Kidney (tissue), 14 donors: ENCODE measurements around the gene PROCR. TPM values are rescaled to one million over a fixed set of nuclear protein-coding genes. Genes with fewer than 3 reads are reported as not detected.
"Not testable (repeated sequence)": the region's sequence is repeated elsewhere in the genome, so short reads cannot be mapped to it uniquely, and the experiment has no call there.

Experiments
- DNase-seq, 5 donors: peaks; one replicate each; pipeline ENCODE4 v3.0.0-alpha.2; 2013 to 2020
- FAIRE-seq: peaks from 2 replicates; lab custom pipeline; 2012; peaks lifted over from hg19 to GRCh38; lab: Jason Lieb, UNC
- H3K27ac ChIP-seq, 2 donors: one replicate each; pipeline ENCODE4 v1.7.0; 2013; ENCODE audit warnings: low read depth in 2 of 2, low read length in 2 of 2, inconsistent platforms in 1 of 2
- H3K27me3 ChIP-seq: one replicate; pipeline ENCODE4 v1.7.1; 2013; ENCODE audit warnings: low read length, inconsistent platforms; ENCODE audit not compliant: control insufficient read depth, insufficient read depth
- H3K36me3 ChIP-seq, 3 donors: one replicate each; pipeline versions ENCODE4 v1.7.0 to v1.7.1; 2013; ENCODE audit warnings: low read length in 3 of 3, control low read depth in 1 of 3, inconsistent platforms in 1 of 3; ENCODE audit not compliant: insufficient read depth in 3 of 3, control insufficient read depth in 2 of 3
- H3K4me1 ChIP-seq, 3 donors: one replicate each; pipeline versions ENCODE4 v1.7.0 to v1.7.1; 2013; ENCODE audit warnings: low read length in 3 of 3, inconsistent platforms in 1 of 3, low read depth in 1 of 3; ENCODE audit not compliant: control insufficient read depth in 2 of 3, insufficient read depth in 2 of 3
- H3K4me3 ChIP-seq, 3 donors: one replicate each; pipeline versions ENCODE4 v1.7.0 to v1.8.1; 2013; ENCODE audit warnings: low read length in 3 of 3, control low read depth in 1 of 3, inconsistent platforms in 1 of 3
- H3K9ac ChIP-seq, 3 donors: one replicate each; pipeline versions ENCODE4 v1.7.0 to v1.7.1; 2013; ENCODE audit warnings: low read length in 3 of 3, control low read depth in 1 of 3, inconsistent platforms in 1 of 3
- H3K9me3 ChIP-seq, 3 donors: one replicate each; pipeline versions ENCODE4 v1.7.0 to v1.7.1; 2013; ENCODE audit warnings: low read length in 3 of 3, control low read depth in 1 of 3, inconsistent platforms in 1 of 3; ENCODE audit not compliant: control insufficient read depth in 2 of 3, insufficient read depth in 1 of 3
- intact Hi-C: fragments of 100-400 bp; cut with DNase I; formaldehyde crosslinking; loops from one replicate; pipeline ENCODE4 v1.11.1; 2022
- polyA plus RNA-seq: library from polyadenylated mRNA; stranded (reverse); fragments of 350-450 nt; fragmentation: Illumina TruSeq; extraction: RNeasy Lipid Tissue Mini Kit (QIAGEN cat#74804); gene quantifications from one replicate; pipeline ENCODE4 v1.2.3, GENCODE V29; 2014; ENCODE audit warnings: low read depth, low replicate concordance; ENCODE audit not compliant: insufficient read depth
- total RNA-seq: library from RNA; stranded (reverse); fragmentation: NEBNext Ultra II Directional; extraction: Animal tissue kit (Norgen Biotek cat#: 25700); gene quantifications from one replicate; pipeline ENCODE4 v1.2.1, GENCODE V29; 2021
- TF ChIP-seq, protein P1 (sequence below): IDR thresholded peaks from 3 replicates; pipeline ENCODE4 v1.5.1; 2012; ENCODE audit warnings: mild to moderate bottlenecking, moderate library complexity, borderline replicate concordance; ENCODE audit not compliant: insufficient read depth; ENCODE audit errors: extremely low read depth
- donor health status: control.
- donor health status: control.
- donor health status: control.
- donor health status: control.
- donor health status: control.
- donor health status: DM: yes; HTN: yes; CAD: no.
- donor health status: Normal renal cell carcinoma (clear cell type).

The PROCR gene
- total and polyA plus RNA-seq, 2 donors from 2014 or later = 20.7 to 24.5 TPM

DNA sequence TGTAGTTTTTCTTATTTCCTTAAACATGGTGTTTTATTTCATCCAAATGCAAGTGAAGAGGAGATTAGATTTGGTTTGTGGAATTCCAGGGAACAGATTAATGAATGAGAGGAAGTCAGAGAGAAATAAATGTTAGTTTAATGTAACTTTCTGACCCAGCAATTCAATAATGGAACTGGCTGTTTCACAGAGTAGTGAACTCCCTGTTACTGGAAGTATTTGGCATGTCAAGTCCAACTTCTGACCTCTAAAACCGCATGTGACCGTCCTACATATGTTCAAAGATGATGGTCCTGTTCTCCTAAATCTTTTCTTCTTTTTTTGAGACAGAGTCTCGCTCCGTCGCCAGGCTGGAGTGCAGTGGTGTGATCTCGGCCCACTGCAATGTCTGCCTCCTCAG is 18.7 kb downstream of the PROCR start:
- Histone ChIP-seq H3K9me3 (no peaks in the 10 kb centered on the region), H3K4me3 (no peak overlapping the region), H3K36me3 (no peaks in the 10 kb centered on the region), H3K9ac (no peak overlapping the region), H3K4me1 (no peaks in the 10 kb centered on the region), H3K27me3 (no peaks in the 10 kb centered on the region), H3K27ac (no peak overlapping the region)
- intact Hi-C loops = no loop called here
- DNase-seq (no peak), FAIRE-seq (no peak)
- TF ChIP-seq, protein P1, sequence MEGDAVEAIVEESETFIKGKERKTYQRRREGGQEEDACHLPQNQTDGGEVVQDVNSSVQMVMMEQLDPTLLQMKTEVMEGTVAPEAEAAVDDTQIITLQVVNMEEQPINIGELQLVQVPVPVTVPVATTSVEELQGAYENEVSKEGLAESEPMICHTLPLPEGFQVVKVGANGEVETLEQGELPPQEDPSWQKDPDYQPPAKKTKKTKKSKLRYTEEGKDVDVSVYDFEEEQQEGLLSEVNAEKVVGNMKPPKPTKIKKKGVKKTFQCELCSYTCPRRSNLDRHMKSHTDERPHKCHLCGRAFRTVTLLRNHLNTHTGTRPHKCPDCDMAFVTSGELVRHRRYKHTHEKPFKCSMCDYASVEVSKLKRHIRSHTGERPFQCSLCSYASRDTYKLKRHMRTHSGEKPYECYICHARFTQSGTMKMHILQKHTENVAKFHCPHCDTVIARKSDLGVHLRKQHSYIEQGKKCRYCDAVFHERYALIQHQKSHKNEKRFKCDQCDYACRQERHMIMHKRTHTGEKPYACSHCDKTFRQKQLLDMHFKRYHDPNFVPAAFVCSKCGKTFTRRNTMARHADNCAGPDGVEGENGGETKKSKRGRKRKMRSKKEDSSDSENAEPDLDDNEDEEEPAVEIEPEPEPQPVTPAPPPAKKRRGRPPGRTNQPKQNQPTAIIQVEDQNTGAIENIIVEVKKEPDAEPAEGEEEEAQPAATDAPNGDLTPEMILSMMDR = no peak

DNA sequence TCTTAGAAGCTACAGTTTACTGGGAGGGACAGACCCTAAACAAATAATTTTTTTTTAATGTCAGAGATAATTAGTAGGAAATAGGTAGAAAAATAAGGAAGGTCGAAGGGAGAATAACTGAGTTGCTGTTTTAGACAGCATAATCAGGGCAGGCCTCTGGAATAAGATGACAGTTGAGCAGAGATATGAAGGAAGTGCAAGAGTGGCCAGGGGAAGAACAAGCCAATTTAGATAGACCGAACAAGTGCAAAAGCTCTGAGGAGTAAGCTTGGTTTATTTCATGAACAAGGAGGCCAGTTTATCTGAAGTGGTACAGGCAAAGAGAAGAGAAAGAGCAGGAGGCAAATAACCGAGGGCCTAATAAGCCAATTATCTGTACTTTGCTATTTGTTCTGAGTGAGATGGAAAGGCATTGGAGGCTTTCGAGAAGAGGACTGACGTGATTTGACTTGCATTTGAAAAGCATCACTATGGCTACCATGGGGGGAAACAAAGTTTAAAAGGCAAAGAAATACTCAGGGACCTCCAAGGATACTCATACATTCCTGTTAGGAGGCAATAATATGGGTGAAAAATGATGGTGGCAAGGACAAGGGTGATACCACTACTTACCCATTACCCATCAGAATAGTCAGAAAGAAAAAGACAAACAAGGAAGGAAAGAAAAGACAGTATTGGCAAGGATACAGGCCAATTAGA is 19.7 kb downstream of the PROCR start:
- H3K36me3 ChIP-seq = no peaks in the 10 kb centered on the region
- H3K4me1 ChIP-seq = no peaks in the 10 kb centered on the region
- TF ChIP-seq, protein P1 = no peak
- H3K9ac ChIP-seq = no peak overlapping the region
- FAIRE-seq (no peak), DNase-seq (no peak)
- H3K27ac ChIP-seq = no peak overlapping the region
- H3K9me3 ChIP-seq = peaks cover 0 to 4% (median under 1%) of the 10 kb centered on the region in 3 donors
- H3K27me3 ChIP-seq = no peaks in the 10 kb centered on the region
- no peak overlapping the region for H3K4me3 ChIP-seq
- intact Hi-C loops = no loop called here

DNA sequence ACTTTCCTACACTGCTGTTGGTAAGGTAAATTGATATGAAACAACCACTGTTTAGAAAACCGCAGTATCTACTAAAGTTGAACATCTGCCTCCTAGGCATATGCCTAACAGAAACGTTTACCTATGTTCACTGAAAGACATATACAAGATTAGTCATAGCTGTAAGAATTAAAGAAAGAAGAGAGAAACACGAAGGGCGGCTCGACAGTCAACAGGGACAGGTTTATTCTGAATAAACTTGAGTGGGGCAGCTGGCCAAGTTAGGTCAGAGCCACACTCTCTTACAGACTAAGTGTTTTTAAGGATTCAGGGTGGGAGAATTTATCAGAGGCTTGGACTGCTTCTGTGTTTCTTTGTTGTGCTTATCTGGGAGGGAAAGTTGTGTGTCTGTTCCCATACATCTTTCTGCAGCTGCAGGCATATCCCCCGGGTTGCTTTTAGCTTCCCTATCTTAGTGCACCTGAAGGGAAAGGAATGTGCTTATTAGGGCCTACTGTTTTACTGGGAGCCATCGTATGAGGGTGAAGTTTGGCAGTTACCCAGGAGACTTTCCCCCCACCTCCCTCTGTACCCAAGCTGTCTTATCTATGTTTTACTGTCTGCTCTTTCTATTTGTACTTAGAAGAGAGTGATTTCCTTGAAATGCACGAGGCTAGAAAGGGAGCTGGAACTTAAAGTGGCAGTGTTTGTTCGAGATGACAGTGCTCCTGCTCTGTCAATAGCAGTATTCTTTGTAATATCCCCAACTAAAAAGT is 20.4 kb downstream of the PROCR start:
- Histone ChIP-seq H3K9ac (no peak overlapping the region), H3K36me3 (no peaks in the 10 kb centered on the region), H3K9me3 (peaks cover 0 to 9% (median 3%) of the 10 kb centered on the region in 3 donors), H3K27ac (no peak overlapping the region), H3K4me3 (no peak overlapping the region), H3K4me1 (no peaks in the 10 kb centered on the region), H3K27me3 (no peaks in the 10 kb centered on the region)
- intact Hi-C loops = no loop called here
- DNase-seq = no peak
- no peak for FAIRE-seq
- TF ChIP-seq, protein P1 = no peak

DNA sequence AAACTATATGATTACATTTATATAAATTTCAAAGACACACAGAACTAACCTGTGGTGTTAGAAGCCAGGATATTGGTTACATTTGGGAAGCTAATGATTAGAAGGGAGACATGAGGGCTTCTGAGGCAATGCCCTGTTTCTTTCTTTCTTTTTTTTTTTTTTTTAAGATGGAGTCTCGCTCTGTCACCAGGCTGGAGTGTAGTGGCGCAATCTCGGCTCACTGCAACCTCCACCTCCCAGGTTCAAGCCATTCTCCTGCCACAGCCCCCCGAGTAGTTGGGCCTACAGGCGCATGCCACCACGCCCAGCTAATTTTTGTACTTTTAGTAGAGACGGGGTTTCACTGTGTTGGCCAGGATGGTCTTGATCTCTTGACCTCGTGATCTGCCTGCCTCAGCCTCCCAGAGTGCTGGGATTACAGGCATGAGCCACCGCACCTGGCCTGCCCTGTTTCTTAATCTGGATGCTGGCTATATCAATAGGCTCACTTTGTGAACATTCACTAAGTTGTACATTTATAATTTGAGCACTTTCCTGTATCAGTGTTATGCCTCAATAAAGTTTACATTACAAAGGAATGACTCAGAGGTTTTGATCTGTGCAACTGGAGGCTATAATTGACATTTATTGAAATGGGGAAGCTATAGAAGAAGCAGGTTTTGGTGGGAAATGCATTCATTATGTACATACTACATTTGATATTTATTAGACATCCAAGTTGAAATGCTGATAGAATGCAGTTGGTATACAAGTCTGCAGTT is 21.3 kb downstream of the PROCR start:
- intact Hi-C loops, H3K4me3 ChIP-seq, FAIRE-seq, H3K36me3 ChIP-seq, H3K27ac ChIP-seq, H3K27me3 ChIP-seq, H3K9me3 ChIP-seq, H3K9ac ChIP-seq, H3K4me1 ChIP-seq, DNase-seq: not testable (repeated sequence)
